Measurements from ENCODE around the gene C1QL3. TPM values are rescaled to one million over a fixed set of nuclear protein-coding genes. Genes with fewer than 3 reads are reported as not detected.

C1QL3 gene
- not detected in 2 replicates for total RNA-seq

DNA sequence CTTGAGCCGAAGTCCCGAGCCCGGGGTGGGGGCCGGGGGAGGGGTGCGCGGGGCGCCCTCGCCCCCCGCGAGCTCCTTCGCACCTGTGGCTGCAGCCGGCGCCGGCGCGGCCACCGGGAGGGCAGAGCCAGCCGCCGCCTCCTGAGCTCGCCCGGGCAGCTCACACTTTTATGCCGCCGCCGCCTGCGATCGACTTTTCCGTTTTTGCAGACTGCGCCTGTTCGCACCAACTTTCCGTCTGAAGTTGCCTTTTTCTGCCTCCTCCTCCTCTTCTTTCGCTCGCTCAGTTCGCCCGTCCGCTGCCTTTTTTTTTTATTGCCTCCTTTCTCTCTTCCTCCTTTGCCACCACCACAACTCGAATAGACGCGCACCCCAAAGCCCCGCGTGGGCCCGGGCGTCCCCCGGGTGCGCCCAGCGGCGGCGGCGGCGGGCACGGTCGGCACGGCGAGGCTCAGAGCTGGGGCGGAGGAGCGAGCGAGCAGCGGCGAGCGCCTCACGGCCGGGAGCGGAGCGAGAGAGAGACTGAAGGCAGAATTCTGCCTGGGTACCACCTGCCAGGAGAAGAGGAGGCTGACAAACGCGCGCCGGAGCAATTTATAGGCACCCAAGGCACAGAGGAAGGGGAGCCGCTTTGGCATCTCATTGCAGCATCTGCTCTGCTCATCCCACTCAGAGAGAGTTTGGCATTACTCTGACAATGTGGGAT, at the start of gene C1QL3:
Gene C1QL3, minus strand, starts transcription at position 569 of the 706 bp plus-strand sequence. CDS start 814 bp downstream, outside the sequence.

Small RNAs within 50 kb of the gene (small RNA-seq; reads per million reads assigned to genes)
- 3.4 reads per million, percentile 81 among the genes with 10 or more reads in this experiment for gene RNU2-18P (ENCODE audit: low replicate concordance)

Other genes starting within 250 kb of the C1QL3 start
- 7.0 and 7.9 TPM in 2 replicates for gene PTER, start 84.9 kb downstream of the C1QL3 start, total RNA-seq

All from placental pericyte (primary cell).